ENCODE data around the gene LYZL2. TPM values are rescaled to one million over a fixed set of nuclear protein-coding genes. Genes with fewer than 3 reads are reported as not detected.
"Not testable (repeated sequence)": the region's sequence is repeated elsewhere in the genome, so short reads cannot be mapped to it uniquely, and the experiment has no call there.

LYZL2 gene
- total and polyA plus RNA-seq, 3 donors from 2014 or later: 48.7 to 100 (median 88.9) TPM

GRCh38 chr10:30625080-30625479, 4.5 kb downstream of the LYZL2 start:
- WGBS, 2 donors: 89 to 94% methylated on average over 3 of the region's 3 CpGs
- intact Hi-C loops (cut with DNase I; ENCODE audit: low total_unique reads): no loop called here
- Histone ChIP-seq H3K4me1 (no peaks in the 10 kb centered on the region), H3K4me3 (no peak overlapping the region), H3K36me3 (ENCODE audit: low read depth, missing control alignments) (no peaks in the 10 kb centered on the region), H3K9me3 (no peaks in the 10 kb centered on the region), H3K27me3 (no peaks in the 10 kb centered on the region), H3K27ac (no peak overlapping the region)
- TF ChIP-seq CTCF (IDR thresholded peaks at IDR 0.05) (no peak), POLR2A (IDR thresholded peaks at IDR 0.05) (no peak)
- DNase-seq: no peak

GRCh38 chr10:30619966-30620365, 9.6 kb downstream of the LYZL2 start:
- Histone ChIP-seq H3K27me3 (no peaks in the 10 kb centered on the region), H3K36me3 (ENCODE audit: low read depth, missing control alignments) (no peaks in the 10 kb centered on the region), H3K4me3 (no peak overlapping the region), H3K27ac (no peak overlapping the region), H3K9me3 (no peaks in the 10 kb centered on the region), H3K4me1 (no peaks in the 10 kb centered on the region)
- TF ChIP-seq POLR2A (IDR thresholded peaks at IDR 0.05) (no peak), CTCF (IDR thresholded peaks at IDR 0.05) (no peak)
- DNase-seq: no peak
- intact Hi-C loops (cut with DNase I; ENCODE audit: low total_unique reads): no loop called here
- WGBS, 2 donors: 73 to 84% methylated on average over 5 of the region's 5 CpGs

DNA sequence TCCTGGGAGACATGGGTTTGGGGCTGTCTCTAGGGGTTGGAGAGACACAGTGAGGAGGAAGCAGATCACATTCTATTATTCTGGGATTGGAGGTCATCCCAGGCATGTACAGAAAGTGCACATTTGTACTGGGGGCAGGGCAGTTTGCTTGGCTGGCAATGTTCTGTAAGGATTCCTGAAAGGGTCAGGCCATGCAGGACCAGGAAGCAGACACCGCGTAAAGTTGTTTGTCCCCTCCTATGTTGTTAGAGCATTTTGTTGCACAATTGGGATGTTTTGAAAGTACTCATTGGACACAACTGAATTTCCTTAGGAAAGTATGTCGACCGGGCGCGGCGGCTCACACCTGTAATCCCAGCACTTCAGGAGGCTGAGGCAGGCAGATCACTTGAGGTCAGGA, 12.5 kb downstream of the LYZL2 start:
- H3K4me3 ChIP-seq: no peak overlapping the region
- no peak overlapping the region for H3K27ac ChIP-seq
- no peak for DNase-seq
- 87 to 91% methylated on average over 7 of the region's 7 CpGs for WGBS, 2 donors
- H3K36me3 ChIP-seq (ENCODE audit: low read depth, missing control alignments): no peaks in the 10 kb centered on the region
- no peaks in the 10 kb centered on the region for H3K4me1 ChIP-seq
- TF ChIP-seq POLR2A (IDR thresholded peaks at IDR 0.05) (no peak), CTCF (IDR thresholded peaks at IDR 0.05) (no peak)
- H3K9me3 ChIP-seq: no peaks in the 10 kb centered on the region
- intact Hi-C loops (cut with DNase I; ENCODE audit: low total_unique reads): no loop called here
- no peaks in the 10 kb centered on the region for H3K27me3 ChIP-seq

DNA sequence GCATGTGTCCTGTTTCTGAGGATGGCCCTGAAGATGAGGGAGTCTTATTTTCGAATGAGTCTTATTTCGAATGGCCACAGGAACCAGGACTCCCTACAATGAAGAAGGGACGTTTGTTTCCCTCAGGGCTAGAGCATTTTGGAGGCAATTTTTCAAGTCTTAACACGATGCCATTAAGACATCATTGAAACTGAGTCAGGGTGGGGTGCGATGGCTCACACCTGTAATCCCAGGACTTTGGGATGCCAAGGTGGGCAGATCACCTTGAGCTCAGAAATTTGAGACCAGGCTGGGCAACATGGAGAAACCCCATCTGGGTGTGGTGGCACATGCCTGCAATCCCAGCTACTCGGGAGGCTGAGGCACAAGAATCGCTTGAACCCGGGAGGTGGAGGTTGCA, 18.5 kb downstream of the LYZL2 start:
- H3K4me3 ChIP-seq; intact Hi-C loops (cut with DNase I; ENCODE audit: low total_unique reads); H3K9me3 ChIP-seq; DNase-seq; H3K27ac ChIP-seq; H3K27me3 ChIP-seq; H3K36me3 ChIP-seq (ENCODE audit: low read depth, missing control alignments); H3K4me1 ChIP-seq: not testable (repeated sequence)
- 81 to 82% methylated on average over 8 of the region's 8 CpGs for WGBS, 2 donors

- no peaks in the 10 kb centered on the region for H3K27me3 ChIP-seq
- no peak for DNase-seq
- H3K4me3 ChIP-seq: no peak overlapping the region
- intact Hi-C loops (cut with DNase I; ENCODE audit: low total_unique reads): no loop called here
- H3K4me1 ChIP-seq: no peaks in the 10 kb centered on the region
- WGBS, 2 donors: 74 to 84% methylated on average over 3 to 6 of the region's 6 CpGs
- no peaks in the 10 kb centered on the region for H3K9me3 ChIP-seq
- no peaks in the 10 kb centered on the region for H3K36me3 ChIP-seq (ENCODE audit: low read depth, missing control alignments)
- TF ChIP-seq POLR2A (IDR thresholded peaks at IDR 0.05) (no peak), CTCF (IDR thresholded peaks at IDR 0.05) (no peak)
- H3K27ac ChIP-seq: no peak overlapping the region
These were observed 21.7 kb downstream of the LYZL2 start for GRCh38 chr10:30607814-30608213.
